HL-60 (cell line): ENCODE results near the gene APOO.

Source experiments
- DNase-seq, 2 experiments: peaks; one replicate each; pipeline ENCODE4 v3.0.0-alpha.2; 2010 to 2020; ENCODE audit warnings: low read depth in 1 of 2, low spot score in 1 of 2
- H3K27ac ChIP-seq: fragments of 250-450 bp; sonication (Bioruptor Pico); replicated peaks from 2 replicates; pipeline ENCODE4 v1.5.1; 2020; ENCODE audit warnings: mild to moderate bottlenecking, moderate library complexity
- H3K27me3 ChIP-seq: fragments of 250-450 bp; sonication (Bioruptor Pico); 2 replicates; pipeline ENCODE4 v1.5.1; 2021; ENCODE audit warnings: mild to moderate bottlenecking, moderate library complexity; ENCODE audit not compliant: insufficient read depth, poor library complexity, severe bottlenecking
- H3K4me3 ChIP-seq: replicated peaks from 2 replicates; pipeline ENCODE4 v1.5.1; 2011; ENCODE audit warnings: mild to moderate bottlenecking, control low read depth, low read length; ENCODE audit not compliant: insufficient read depth
- CTCF ChIP-seq: IDR thresholded peaks from one replicate; pipeline ENCODE4 v1.5.1; 2011; ENCODE audit warnings: low read length, control low read depth, inconsistent platforms; ENCODE audit not compliant: insufficient read depth
- GABPA ChIP-seq: IDR thresholded peaks from 2 replicates; pipeline ENCODE4 v1.6.1; 2012; ENCODE audit warnings: low read depth
- POLR2AphosphoS5 ChIP-seq: IDR thresholded peaks from 2 replicates; pipeline ENCODE4 v1.6.1; 2012; ENCODE audit warnings: low read depth
- SPI1 ChIP-seq: IDR thresholded peaks from 2 replicates; pipeline ENCODE4 v1.6.1; 2012; ENCODE audit warnings: low read depth, mild to moderate bottlenecking, borderline replicate concordance
- TF ChIP-seq, protein P1 (sequence below): IDR thresholded peaks from 2 replicates; pipeline ENCODE4 v1.6.1; 2012; ENCODE audit warnings: low read depth; ENCODE audit not compliant: insufficient replicate concordance

APOO gene

GRCh38 chrX:23825675-23826074 lies 82.1 kb downstream of the APOO start:
- no peaks in the 10 kb centered on the region for H3K27me3 ChIP-seq
- TF ChIP-seq CTCF = no peak
- TF ChIP-seq SPI1 = peak; percentile 74
- no peak for TF ChIP-seq GABPA
- no peak overlapping the region for H3K4me3 ChIP-seq
- DNase-seq = no peak
- H3K27ac ChIP-seq = no peak overlapping the region

DNA sequence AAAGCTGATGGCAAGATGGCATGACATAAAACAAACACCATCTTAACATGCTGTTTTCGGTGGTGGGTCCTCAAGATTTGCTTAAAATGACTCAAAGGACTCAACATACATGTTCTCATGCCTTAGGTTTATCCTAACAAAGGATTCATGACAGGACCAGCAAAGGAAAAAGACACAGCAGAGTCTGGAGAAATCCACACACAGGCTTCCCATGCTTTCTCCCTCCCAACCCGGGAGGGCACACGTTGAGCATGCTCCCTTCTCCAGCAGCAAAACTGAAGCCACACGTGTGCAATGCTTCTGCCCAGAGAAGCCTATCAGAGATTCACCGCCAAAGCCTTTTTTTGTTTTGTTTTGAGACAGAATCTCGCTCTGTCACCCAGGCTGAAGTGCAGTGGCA lies 84.9 kb downstream of the APOO start:
- no peak for DNase-seq
- H3K27me3 ChIP-seq = no peaks in the 10 kb centered on the region
- TF ChIP-seq, protein P1, sequence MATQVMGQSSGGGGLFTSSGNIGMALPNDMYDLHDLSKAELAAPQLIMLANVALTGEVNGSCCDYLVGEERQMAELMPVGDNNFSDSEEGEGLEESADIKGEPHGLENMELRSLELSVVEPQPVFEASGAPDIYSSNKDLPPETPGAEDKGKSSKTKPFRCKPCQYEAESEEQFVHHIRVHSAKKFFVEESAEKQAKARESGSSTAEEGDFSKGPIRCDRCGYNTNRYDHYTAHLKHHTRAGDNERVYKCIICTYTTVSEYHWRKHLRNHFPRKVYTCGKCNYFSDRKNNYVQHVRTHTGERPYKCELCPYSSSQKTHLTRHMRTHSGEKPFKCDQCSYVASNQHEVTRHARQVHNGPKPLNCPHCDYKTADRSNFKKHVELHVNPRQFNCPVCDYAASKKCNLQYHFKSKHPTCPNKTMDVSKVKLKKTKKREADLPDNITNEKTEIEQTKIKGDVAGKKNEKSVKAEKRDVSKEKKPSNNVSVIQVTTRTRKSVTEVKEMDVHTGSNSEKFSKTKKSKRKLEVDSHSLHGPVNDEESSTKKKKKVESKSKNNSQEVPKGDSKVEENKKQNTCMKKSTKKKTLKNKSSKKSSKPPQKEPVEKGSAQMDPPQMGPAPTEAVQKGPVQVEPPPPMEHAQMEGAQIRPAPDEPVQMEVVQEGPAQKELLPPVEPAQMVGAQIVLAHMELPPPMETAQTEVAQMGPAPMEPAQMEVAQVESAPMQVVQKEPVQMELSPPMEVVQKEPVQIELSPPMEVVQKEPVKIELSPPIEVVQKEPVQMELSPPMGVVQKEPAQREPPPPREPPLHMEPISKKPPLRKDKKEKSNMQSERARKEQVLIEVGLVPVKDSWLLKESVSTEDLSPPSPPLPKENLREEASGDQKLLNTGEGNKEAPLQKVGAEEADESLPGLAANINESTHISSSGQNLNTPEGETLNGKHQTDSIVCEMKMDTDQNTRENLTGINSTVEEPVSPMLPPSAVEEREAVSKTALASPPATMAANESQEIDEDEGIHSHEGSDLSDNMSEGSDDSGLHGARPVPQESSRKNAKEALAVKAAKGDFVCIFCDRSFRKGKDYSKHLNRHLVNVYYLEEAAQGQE = no peak
- TF ChIP-seq CTCF (no peak), POLR2AphosphoS5 (no peak), GABPA (no peak), SPI1 (no peak)
- no peak overlapping the region for H3K4me3 ChIP-seq
- no peak overlapping the region for H3K27ac ChIP-seq

DNA sequence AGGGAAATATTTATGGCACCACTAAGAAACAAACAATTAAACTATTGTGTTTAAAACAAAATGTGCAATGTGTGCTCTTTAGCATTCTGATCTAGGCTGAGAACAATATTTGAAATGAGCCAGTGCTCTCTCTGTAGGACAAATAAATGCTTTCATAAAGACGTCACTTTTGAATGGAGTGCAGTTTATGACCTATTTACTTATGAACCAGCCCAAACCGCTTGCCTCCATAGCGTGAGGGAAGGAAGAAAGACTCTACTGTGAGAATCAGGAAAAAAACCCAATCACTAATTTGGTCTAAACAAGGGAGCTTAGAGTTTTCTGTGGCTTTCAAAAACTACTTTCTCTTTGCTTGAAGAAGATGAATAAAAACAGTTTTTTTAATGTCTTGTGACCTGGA lies 85.3 kb downstream of the APOO start:
- Histone ChIP-seq H3K27me3 (no peaks in the 10 kb centered on the region), H3K4me3 (no peak overlapping the region)
- no peak for DNase-seq

GRCh38 chrX:23821847-23822246 lies 85.9 kb downstream of the APOO start:
- DNase-seq = no peak
- H3K27me3 ChIP-seq = no peaks in the 10 kb centered on the region
- no peak overlapping the region for H3K27ac ChIP-seq
- no peak overlapping the region for H3K4me3 ChIP-seq
- TF ChIP-seq GABPA (no peak), POLR2AphosphoS5 (no peak), CTCF (no peak)

More for the DNA sequence above, 85.3 kb downstream of the APOO start:
- no peak for TF ChIP-seq SPI1
- no peak for TF ChIP-seq GABPA
- TF ChIP-seq CTCF = no peak
- no peak overlapping the region for H3K27ac ChIP-seq

DNA sequence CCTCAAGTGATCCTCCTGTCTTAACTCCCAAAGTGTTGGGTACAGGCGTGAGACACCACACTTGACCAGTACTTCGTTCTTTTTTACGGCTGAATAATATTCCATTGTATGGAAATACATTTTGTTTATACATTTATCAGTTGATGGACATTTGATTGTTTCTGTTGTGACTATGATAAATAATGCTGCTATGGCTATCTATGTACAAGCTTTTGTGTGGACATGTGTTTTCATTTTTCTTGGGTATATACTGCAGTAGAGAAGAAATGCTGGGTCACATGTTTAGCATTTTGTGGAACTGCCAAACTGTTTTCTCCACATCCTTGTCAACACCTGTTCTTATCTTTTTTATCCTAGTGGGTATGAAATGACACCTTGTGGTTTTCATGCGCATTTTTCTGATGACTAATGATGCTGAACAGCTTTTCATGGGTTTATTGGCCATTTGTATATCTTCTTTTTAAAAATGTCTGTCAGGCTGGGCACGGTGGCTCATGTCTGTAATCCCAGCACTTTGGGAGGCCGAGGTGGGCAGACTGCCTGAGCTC lies 87.4 kb downstream of the APOO start:
- no peak overlapping the region for H3K4me3 ChIP-seq
- H3K27me3 ChIP-seq = no peaks in the 10 kb centered on the region
- no peak overlapping the region for H3K27ac ChIP-seq
- DNase-seq = no peak
- TF ChIP-seq SPI1 (no peak), POLR2AphosphoS5 (no peak), GABPA (no peak)
- TF ChIP-seq, protein P1 = no peak
